GM18520 (cell line): ENCODE data around the gene IGF2BP3.
"Not testable (repeated sequence)": the region's sequence is repeated elsewhere in the genome, so short reads cannot be mapped to it uniquely, and the experiment has no call there.

Source experiments
- ATAC-seq: cut with Tn5 transposase; IDR thresholded peaks from one replicate; pipeline ENCODE4 v1.9.1; 2021; ENCODE audit not compliant: unreplicated experiment

Gene IGF2BP3

GRCh38 chr7:23343806-23344475 lies 126.3 kb downstream of the IGF2BP3 start:
- ATAC-seq: no peak

GRCh38 chr7:23343102-23343501 lies 127.2 kb downstream of the IGF2BP3 start:
- no peak for ATAC-seq

DNA sequence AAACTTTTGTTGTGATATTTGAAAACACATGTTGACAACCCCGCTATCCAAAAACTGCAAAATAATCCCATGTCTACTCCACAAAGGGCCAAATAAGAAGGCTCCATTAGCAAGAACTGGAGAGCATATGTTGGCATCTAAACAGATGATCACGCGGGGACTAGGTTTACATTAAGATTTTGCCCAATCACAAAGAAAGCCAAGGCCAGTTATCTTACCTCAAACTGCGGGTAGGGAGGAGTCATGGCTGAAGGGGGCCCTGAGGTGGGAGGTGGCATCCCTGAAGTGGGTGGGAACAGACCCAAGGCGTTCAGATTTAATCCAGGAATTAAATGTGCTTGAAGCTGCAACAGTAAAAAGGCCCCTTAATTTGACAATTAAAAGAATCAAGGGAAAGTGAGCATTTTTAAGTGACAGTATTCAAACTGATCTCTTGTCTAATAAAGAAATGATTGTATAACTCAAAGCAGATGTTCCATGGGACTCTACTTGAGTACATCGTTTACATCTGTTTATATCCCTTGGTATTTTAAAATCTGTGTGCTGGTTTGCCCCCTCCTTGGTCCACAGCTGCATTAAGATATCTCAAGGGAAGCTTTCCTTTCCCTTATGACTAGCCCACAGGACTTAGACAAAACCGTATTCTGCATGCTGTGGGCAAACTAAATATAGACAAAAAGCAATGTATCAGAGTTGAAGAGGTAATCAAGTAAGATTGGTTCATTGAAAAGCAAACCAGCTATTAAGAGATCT lies 128.3 kb downstream of the IGF2BP3 start:
- no peak for ATAC-seq

DNA sequence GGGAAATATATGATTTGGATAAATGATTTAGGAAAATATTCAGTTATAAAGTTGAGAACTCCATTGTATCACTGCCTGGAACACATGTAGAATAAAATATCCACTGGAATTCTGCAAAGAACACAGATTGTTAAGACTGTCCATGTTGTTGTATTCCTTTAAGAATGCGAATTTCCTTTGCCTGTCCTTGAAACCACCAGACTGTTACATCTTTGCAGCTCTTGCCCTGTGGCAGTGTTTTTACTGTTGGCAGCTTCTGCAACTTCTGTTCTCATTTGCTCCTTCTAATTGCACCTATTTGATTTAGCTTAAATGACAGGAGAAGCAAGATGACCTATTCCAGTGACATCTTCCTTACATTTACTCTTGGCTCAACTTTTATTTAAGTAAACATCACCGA lies 131.4 kb downstream of the IGF2BP3 start:
- ATAC-seq: no peak

DNA sequence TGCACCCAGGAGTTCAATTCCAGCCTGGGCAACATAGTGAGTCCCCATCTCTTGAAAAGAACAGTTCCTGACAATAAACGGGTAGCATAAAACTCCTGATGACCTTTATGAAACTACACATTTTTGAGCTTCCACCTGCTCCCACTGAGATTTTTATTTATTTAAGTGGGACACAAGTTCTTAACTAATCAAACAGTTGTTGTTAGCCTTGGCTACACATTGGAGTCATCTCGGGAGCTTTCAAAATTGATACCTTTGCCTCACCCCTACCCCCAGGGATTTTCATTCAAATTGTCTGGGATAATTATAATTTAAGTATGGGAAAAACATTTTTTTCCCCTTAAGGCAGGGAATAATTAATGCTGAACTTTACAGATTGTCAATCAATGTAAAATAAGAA lies 131.9 kb downstream of the IGF2BP3 start:
- no peak for ATAC-seq

DNA sequence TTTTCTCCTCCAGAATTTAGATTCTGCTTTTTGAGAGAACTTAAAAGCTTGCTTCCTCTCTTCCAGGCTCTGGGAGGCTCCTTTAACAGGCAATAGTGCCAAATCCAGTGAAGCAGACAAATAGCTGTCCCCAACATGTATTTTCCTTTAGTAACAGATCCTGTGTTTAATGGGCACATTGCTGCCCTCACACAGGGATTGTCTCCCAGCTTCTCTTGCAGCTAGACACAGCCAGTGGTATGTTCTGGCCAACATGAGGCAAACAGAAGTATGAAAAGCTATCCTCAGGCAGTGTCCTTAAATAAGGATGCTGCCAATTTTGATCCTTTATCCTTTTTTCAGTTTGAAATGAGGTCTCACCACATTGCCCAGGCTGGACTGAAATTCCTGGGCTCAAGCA lies 132.9 kb downstream of the IGF2BP3 start:
- no peak for ATAC-seq

GRCh38 chr7:23336799-23337283 lies 133.4 kb downstream of the IGF2BP3 start:
- ATAC-seq: no peak

- no peak for ATAC-seq
These were observed 134.2 kb downstream of the IGF2BP3 start for GRCh38 chr7:23336086-23336485.

GRCh38 chr7:23335621-23336020 lies 134.7 kb downstream of the IGF2BP3 start:
- no peak for ATAC-seq

DNA sequence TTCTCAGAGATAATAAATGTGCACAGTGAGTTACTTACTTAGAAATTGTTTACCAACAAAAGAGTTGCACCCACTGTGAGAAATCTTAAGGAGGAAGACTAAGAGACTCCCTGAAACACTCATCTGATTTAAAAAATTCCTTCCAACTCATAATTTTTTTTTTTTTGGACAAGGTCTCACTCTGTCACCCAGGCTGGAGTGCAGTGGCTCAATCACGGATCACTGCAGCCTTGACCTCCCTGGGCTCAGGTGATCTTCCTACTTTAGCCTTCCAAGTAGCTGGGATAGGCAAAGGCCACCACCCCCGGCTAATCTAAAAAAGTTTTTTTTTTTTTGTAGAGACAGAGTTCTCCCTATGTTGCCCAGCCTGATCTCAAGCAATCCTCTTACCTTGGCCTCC lies 135.2 kb downstream of the IGF2BP3 start:
- ATAC-seq: no peak

GRCh38 chr7:23334482-23335056 lies 135.7 kb downstream of the IGF2BP3 start:
- ATAC-seq: no peak

DNA sequence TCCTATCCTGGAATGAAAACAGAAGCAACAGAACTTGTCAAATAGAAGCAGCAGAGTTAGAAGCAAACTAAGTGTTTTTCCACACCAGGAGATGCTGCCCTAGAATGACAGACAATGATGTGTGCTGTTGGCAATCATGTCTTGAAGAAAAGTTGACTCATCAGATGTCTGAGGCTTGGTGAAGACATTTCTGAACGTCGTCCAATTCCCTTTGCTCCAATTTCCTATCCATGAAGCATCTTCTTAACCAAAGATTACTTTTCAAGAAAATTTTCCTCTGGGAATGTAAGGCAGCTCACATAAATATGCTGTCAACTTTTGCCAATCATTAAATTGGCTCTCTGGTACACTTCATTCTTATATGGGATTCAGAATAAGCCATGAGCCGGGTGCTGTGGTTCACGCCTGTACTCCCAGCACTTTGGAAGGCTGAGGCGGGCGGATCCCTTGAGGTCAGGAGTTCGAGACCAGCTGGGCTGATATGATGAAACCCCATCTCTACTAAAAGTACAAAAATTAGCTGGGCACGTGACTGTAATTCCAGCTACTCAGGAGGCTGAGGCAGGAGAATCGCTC lies 136.5 kb downstream of the IGF2BP3 start:
- no peak for ATAC-seq

- ATAC-seq: no peak
These were observed 137.2 kb downstream of the IGF2BP3 start for GRCh38 chr7:23332910-23333612.

DNA sequence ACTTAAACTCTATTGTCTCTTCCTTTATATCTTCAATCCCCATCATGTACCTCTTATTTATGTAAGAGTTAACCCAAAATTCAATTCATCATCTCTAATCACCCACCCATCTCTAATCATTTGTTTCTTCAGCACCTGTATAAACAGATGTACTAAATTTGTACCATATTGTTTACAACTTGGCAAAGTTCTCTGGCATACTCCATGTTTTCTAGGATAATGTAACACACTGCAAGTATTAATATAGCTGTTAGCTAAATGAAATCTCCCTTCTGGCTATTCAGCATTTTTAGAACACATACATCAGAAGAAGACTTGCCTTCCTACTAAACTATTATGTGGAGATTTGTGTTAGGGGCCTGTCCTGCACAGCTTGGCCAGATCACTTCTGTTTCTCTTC lies 138.1 kb downstream of the IGF2BP3 start:
- no peak for ATAC-seq

GRCh38 chr7:23331132-23331531 lies 139.2 kb downstream of the IGF2BP3 start:
- no peak for ATAC-seq

GRCh38 chr7:23315366-23315765 lies 154.9 kb downstream of the IGF2BP3 start:
- no peak for ATAC-seq

- ATAC-seq: not testable (repeated sequence)
These were observed 158.2 kb downstream of the IGF2BP3 start for GRCh38 chr7:23312141-23312540.

DNA sequence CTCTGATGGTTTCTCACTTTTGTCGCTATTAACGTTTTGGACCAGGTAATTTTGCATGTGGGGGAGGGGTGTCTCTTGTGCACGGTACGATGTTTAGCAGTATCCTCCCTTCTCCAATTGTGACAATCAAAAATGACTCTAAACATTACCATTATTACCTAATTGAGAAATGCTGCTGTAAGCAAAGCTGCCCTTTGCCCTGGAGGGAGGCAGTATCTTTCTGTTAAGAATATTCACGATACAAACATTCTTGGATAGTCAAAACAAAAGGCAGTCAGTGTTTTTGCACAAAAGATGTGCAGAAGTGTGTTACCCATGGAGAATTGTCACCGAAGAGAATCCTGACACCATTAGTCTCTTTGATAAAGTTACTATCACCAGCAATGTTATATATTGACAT lies 161.5 kb downstream of the IGF2BP3 start:
- ATAC-seq: no peak

- no peak for ATAC-seq
These were observed 163.3 kb downstream of the IGF2BP3 start for GRCh38 chr7:23306936-23307521.

DNA sequence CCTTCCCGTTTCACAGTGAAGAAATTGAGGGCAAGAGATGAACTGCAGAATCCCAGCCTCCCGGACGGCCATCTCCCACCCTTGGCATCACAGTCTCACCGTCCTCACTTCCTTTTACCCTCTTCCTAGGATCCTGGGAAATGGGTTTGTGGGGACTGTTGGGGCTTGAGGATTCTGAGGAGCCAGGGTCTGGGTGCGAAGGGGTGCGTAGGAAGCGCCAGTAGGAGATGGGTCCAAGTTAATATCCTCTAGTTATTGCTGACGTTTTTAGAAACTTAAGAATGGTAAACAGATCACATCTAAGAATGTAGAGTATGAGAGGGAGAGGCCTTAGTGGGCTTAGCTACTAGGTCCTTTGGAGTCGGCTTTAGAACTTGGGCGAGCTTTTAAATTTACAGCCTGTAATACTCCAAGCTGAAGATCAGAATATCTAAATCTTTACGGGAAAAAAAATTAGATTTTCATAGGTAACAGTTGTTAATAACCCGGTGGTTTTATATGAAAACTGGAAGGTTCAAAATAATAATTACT lies 170.5 kb downstream of the IGF2BP3 start:
- ATAC-seq: no peak
